Activated T-helper 1 cell treated with Interleukin-2 at 50 U/mL for 16 hours (primary cell): Measurements from ENCODE around the gene RAB26.
"Not testable (repeated sequence)": the region's sequence is repeated elsewhere in the genome, so short reads cannot be mapped to it uniquely, and the experiment has no call there.

ENCODE experiments used
- DNase-seq: peaks from one replicate; pipeline ENCODE4 v3.0.0-alpha.2; 2020; ENCODE audit warnings: low read depth

The RAB26 gene

DNA sequence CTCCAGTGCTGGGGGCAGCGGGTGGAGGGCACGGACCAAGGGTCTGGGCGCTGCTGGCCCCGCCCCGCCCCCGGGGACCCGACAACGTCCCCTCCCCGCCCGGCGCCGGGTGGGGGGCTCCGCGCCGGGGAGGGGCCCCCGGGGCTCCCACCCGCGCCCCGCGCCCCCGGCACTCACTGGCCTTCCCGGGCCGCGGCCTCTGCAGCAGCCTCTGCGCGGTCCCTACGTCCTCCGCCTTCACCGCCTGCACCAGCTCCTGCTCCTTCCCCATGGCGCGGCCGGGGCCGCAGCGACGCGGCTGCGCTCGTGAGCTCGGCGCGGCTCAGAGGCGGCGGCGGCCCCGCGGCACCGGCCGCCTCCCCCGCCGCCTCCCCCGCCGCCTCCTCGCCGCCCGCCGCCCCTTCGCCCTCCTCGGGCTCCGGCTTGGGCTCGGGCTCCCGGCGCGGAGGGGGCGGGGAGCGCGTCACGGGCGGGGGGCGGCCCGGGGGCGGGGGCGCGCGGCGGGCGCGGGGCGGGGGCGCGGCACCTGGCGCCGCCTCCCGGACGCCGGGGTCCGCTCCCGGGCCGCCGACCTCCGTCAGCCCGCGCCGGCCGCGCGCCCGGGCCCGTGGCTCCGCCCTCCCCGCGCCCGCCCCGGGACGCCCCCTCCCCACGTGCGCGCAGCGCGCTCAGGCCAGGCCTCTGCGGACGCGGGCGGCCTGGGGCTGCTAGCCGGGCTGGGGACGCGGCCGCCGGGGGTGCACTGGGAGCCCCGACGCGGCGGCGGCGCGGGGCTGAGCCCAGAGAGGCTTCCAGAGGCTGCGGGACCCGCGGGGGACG lies 47.9 kb downstream of the RAB26 start, which contains the start of gene CASKIN1:
CASKIN1 (minus strand) TSS at position 444 of the 819 bp plus-strand sequence; CDS start at position 271, 173 bp downstream.
- no peak for DNase-seq

DNA sequence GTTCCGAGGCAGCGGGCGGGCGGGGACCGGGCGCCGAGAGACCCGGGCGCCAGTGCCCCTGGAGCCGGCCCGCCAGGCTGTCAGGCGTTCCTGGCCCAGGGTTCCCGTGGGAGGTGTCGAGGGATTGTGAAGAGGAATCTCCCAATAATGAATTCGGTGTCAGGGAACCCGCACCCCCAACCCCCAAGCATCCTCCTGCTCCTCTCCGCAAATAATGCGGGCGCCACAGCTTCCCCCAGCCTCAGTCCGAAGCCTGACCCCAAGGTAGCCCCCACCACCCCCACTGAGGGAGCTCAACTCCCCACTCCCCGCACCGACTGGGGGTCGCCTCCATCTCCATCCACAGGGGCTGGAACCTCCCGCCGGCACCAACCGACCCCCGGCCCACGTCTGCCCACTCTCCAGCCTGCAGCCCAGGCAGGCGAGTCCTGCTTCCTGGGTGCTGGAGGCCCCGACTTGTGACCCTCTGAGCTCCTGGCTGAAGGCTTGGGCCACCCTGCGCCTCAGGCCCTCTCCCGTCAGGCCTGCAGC lies 48.6 kb downstream of the RAB26 start:
- DNase-seq, result no peak

DNA sequence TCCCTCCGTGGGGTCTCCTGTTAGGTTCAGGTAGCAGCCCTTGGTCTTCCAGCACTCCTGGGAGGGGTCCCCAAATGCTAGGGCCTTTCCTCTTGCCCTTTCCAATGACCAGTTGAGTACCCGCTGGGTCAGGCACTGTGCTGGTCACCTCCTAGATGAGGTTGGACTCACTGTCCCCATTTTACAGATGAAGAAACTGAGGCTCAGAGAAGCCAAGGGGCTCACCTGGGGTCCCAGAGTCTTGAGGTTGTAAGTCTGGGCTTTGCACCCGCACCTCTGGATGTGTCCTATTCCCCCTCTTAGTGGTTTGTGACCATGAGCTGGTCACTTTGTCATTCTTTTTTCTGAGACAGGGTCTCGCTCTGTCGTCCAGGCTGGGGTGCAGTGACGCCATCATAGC lies 49.3 kb downstream of the RAB26 start:
- no peak for DNase-seq

DNA sequence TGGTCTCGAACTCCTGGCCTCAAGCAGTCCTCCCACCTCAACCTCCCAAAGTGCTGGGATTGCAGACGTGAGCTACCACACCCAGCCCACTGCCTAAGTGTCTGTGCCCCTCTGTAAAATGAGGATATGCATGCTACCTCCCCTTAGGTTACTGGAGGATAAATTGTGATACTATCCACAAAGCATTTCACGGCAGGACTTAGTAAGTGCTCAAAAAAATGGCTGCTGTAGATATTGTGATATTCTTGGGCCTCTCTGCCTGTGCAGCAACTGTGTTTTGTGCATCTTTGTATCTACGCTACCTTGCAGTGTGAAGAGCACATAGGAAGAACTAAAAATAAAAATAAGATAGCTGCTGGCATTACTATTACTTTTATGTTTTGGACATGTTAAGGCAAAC lies 49.9 kb downstream of the RAB26 start:
- no peak for DNase-seq

DNA sequence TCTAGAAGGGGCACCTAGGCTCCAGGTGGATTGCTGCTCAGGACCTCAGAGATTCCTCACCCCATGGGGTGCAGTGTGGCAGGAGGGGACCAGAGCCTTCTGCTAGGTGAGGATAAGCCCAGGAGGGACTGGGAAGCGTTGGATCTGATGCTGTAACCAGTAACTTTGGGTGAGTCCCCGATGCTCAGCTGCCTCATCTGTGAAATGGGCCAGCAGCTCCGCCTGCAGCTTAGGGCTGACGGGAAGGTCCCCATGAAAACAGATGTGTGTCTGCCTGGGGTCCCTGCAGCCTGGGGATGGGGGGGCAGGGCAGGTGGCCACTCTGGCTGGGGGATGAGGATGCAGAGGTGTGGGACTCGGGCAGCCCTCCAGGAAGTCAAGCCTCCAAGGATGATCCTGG lies 50.7 kb downstream of the RAB26 start:
- no peak for DNase-seq

DNA sequence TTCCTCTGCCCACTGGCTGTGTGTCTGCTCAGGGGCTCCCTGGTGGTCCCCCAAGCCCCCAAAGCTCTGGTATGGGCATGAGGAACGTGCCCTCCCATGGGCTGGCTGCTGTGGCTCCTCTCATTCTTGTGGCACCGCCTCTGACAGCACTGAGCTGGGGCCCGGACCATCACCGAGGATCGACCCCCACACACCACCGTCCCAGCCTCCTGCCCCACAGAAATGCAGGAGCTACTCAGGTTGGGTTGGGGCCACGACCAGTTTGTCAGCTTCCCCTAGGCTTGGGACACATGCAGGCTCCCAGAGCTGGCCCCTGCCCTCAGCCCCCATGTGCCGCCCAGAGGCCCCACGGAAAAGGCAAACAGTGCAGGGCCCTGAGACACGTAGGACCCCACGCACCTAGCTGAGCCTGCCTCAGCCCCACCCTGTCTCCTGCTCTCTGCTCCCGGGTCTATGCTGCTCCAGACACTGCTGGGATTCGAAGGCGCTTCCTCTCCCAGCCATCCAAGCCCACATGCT lies 51.3 kb downstream of the RAB26 start:
- no peak for DNase-seq

DNA sequence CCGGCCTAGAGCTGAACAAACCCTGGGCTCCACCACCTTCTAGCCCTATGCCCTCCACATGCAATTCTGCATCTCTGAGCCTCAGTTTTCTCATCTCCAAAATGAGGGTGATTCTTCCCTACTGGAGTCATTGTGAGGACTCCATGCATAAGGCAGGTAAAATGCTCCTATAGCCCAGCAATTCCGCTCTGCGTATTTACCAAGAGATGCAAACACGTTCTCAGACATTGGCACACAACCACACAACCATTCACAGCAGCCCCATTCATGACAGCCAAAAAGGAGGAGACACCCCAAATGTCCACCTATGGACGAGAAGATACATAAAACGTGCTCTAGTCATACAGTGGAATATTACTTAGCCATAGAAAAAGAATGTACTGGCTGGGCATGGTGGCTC lies 51.9 kb downstream of the RAB26 start:
- no peak for DNase-seq

DNA sequence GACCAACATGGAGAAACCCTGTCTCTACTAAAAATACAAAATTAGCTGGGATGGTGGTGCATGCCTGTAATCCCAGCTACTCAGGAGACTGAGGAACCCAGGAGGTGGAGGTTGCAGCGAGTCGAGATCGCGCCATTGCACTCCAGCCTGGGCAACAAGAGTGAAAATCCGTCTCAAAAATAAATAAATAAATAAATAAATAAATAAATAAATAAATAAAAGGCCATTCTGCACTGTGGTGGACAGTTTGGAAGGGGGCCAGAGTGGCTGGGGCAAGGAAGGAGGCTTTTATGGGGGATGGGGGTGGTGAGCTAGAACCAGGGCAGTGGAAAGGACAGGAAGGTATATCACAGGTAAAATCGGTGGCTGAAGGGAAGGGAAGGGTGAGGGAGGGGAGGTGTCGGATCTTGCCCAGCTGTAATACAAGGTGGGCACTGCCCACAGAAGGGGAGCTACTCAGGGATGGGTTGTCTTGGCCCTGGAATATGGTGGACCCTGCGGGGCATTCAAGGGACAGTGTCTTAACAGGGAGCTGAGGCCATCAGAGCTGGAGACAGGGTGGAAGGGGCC lies 54.8 kb downstream of the RAB26 start:
- DNase-seq, result not testable (repeated sequence)
